ENCODE results near the gene MAST3.

The MAST3 gene

GRCh38 chr19:18089096-18089541, 8.5 kb upstream of the MAST3 start:
- DNase-seq: peak; percentile 91 to 92

GRCh38 chr19:18089726-18090125, 7.9 kb upstream of the MAST3 start:
- no peak for DNase-seq

GRCh38 chr19:18090545-18091216, 6.9 kb upstream of the MAST3 start:
- no peak for DNase-seq

GRCh38 chr19:18091217-18091608, 6.4 kb upstream of the MAST3 start:
- DNase-seq: peak; percentile 73 to 83

- peak in 1 of 2 donors; percentile 43 for DNase-seq
Measured at GRCh38 chr19:18093439-18094161, 4.0 kb upstream of the MAST3 start.

GRCh38 chr19:18096258-18096657, 1.3 kb upstream of the MAST3 start:
- DNase-seq: no peak

GRCh38 chr19:18097993-18098890, 664 bp downstream of the MAST3 start:
- DNase-seq: no peak

GRCh38 chr19:18098891-18099622, 1.5 kb downstream of the MAST3 start:
- no peak for DNase-seq

- DNase-seq: no peak
Measured at GRCh38 chr19:18099623-18099995, 2.0 kb downstream of the MAST3 start.

- no peak for DNase-seq
Measured at GRCh38 chr19:18100710-18101109, 3.1 kb downstream of the MAST3 start.

GRCh38 chr19:18101268-18101667, 3.7 kb downstream of the MAST3 start:
- DNase-seq: no peak

- no peak for DNase-seq
Measured at GRCh38 chr19:18102916-18103542, 5.5 kb downstream of the MAST3 start.

- no peak for DNase-seq
Measured at GRCh38 chr19:18104793-18105131, 7.2 kb downstream of the MAST3 start.

GRCh38 chr19:18105259-18105658, 7.7 kb downstream of the MAST3 start:
- peak; percentile 51 for DNase-seq

- no peak for DNase-seq
Measured at GRCh38 chr19:18107235-18107634, 9.7 kb downstream of the MAST3 start.

- no peak for DNase-seq
Measured at GRCh38 chr19:18108897-18109296, 11.3 kb downstream of the MAST3 start.

- no peak for DNase-seq
Measured at GRCh38 chr19:18109341-18109732, 11.8 kb downstream of the MAST3 start.

GRCh38 chr19:18109733-18110608, 12.4 kb downstream of the MAST3 start:
- DNase-seq: peak in 1 of 2 donors; percentile 51

GRCh38 chr19:18110609-18111232, 13.1 kb downstream of the MAST3 start:
- no peak for DNase-seq

GRCh38 chr19:18112989-18113478, 15.5 kb downstream of the MAST3 start:
- peak; percentile 69 to 96 for DNase-seq

- DNase-seq: no peak
Measured at GRCh38 chr19:18113827-18114226, 16.2 kb downstream of the MAST3 start.

Measured in inflammatory macrophage treated with lipopolysaccharide for 1 hour (primary cell).